ENCODE measurements around the gene CLIC4. TPM values are rescaled to one million over a fixed set of nuclear protein-coding genes. Genes with fewer than 3 reads are reported as not detected.

The CLIC4 gene
- total RNA-seq, 1 donor from 2014 or later = 353 TPM

DNA sequence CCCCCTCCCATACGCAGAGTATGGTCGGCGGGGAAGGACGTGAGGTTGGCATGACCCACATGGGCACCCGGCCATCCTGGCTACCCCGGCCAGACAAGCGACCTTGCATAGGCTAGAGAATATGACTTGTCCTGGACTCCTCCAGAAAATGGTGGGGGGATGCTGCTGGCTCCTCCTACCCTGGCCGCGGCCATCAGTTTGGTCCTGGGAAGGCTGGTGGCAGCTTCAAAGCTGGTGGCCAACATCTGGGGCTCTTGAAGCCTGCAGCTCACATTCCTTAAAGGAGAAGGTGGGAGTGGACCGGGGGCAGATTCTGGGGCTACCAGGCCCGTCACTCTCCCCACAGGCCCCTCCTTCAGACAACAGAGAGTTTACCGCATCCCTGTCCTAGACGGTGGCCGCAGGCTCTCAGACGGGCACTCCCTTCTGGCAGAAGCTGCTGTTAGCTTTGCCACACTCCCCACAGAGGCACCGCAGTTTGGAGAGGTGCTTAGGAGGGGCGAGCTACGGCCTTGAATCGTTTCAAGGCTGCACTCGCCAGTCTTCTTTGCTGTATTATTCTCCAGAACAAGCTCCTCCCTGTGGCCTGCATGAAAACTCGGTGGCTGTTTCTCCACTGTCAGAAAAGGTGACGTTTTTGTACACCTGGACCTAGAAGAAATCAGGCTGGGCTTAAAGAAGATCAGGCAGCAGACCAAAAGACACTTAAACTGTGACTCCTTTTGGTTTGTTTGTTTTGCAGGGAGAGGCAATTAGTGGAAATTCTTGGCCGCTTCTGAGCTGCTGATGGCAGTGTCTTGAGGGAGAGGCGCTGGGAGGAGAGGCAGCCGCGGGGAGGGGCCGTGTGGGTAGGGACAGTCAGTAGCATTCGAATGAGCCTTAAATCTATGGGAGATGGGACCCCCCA is 116.8 kb downstream of the CLIC4 start:
- no peak overlapping the region for H3K27ac Mint-ChIP-seq (ENCODE audit: unreplicated experiment)

DNA sequence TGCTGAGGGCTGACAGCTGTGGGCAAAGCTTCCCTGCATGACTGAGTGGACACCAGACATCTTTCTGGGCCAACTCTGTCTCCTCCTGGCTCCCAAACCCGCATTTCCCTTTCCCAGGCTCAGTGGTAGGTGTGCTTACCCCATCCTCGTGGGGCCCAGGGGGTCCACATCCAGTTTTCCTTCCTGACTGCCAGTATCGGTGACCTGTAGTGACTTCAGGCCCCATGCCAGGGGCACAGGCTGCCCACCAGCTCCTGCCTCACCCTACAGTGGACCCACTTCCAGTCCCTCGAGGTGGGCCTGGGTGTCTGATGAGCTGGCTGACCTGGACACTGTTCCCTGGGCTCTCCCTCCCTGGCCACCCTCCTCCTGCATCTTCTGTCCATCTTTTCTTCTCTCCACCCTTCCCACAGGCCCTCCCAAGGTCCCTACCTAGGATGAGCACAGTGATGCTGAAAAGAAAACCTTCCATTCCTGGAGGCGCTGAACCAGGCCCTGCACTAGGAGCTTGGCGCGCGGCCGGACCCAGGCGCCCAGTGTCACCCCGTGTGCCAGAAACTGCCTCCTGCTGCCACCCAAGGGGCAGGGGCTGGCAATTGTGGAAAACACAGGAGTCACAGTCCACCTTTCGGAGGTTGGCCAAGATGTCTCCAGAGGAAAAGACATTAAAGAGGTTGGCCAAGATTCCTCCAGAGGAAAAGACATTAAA is 117.7 kb downstream of the CLIC4 start:
- Mint-ChIP-seq H3K27me3 (ENCODE audit: low read depth, unreplicated experiment) (peaks cover 23% of the 10 kb centered on the region), H3K27ac (ENCODE audit: unreplicated experiment) (no peak overlapping the region), H3K36me3 (ENCODE audit: low read depth, unreplicated experiment) (no peaks in the 10 kb centered on the region), H3K4me3 (ENCODE audit: unreplicated experiment) (no peak overlapping the region), H3K4me1 (ENCODE audit: low read depth, unreplicated experiment) (peaks cover 8% of the 10 kb centered on the region), H3K9me3 (ENCODE audit: unreplicated experiment) (no peaks in the 10 kb centered on the region)
- DNase-seq (ENCODE audit: low read depth) = no peak
- Histone ChIP-seq H4K20me1 (ENCODE audit: insufficient read depth, low read length) (no peaks in the 10 kb centered on the region), H3K4me3 (ENCODE audit: insufficient read depth, low read depth, low read length) (no peak overlapping the region), H3K27ac (ENCODE audit: low read depth, low read length) (no peak overlapping the region), H2AFZ (ENCODE audit: low read depth, low read length) (no peak overlapping the region), H3K9ac (ENCODE audit: low read length) (no peak overlapping the region), H3K79me2 (ENCODE audit: insufficient read depth, low read length) (no peaks in the 10 kb centered on the region), H3K36me3 (ENCODE audit: insufficient read depth, low read length) (no peaks in the 10 kb centered on the region), H3K27me3 (ENCODE audit: insufficient read depth, low read length) (peaks cover 5% of the 10 kb centered on the region), H3K4me2 (ENCODE audit: low read length) (no peak overlapping the region), H3K4me1 (ENCODE audit: insufficient read depth, low read length) (no peaks in the 10 kb centered on the region), H3K9me3 (ENCODE audit: insufficient read depth, low read depth, low read length) (no peaks in the 10 kb centered on the region)
- no peak for FAIRE-seq
- TF ChIP-seq, protein P1, sequence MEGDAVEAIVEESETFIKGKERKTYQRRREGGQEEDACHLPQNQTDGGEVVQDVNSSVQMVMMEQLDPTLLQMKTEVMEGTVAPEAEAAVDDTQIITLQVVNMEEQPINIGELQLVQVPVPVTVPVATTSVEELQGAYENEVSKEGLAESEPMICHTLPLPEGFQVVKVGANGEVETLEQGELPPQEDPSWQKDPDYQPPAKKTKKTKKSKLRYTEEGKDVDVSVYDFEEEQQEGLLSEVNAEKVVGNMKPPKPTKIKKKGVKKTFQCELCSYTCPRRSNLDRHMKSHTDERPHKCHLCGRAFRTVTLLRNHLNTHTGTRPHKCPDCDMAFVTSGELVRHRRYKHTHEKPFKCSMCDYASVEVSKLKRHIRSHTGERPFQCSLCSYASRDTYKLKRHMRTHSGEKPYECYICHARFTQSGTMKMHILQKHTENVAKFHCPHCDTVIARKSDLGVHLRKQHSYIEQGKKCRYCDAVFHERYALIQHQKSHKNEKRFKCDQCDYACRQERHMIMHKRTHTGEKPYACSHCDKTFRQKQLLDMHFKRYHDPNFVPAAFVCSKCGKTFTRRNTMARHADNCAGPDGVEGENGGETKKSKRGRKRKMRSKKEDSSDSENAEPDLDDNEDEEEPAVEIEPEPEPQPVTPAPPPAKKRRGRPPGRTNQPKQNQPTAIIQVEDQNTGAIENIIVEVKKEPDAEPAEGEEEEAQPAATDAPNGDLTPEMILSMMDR (IDR thresholded peaks at IDR 0.05; ENCODE audit: insufficient read depth, low read depth, low read length) = no peak
- TF ChIP-seq EZH2 (IDR thresholded peaks at IDR 0.05; ENCODE audit: insufficient read depth, low read length) = no peak

More for the DNA sequence above, 116.8 kb downstream of the CLIC4 start:
- peaks cover 5% of the 10 kb centered on the region for H3K27me3 ChIP-seq (ENCODE audit: insufficient read depth, low read length)
- H3K9me3 ChIP-seq (ENCODE audit: insufficient read depth, low read depth, low read length) = no peaks in the 10 kb centered on the region
- no peak overlapping the region for H2AFZ ChIP-seq (ENCODE audit: low read depth, low read length)
- H3K27ac ChIP-seq (ENCODE audit: low read depth, low read length) = no peak overlapping the region
- H3K4me1 ChIP-seq (ENCODE audit: insufficient read depth, low read length) = no peaks in the 10 kb centered on the region
- H3K36me3 Mint-ChIP-seq (ENCODE audit: low read depth, unreplicated experiment) = no peaks in the 10 kb centered on the region
- TF ChIP-seq, protein P1 (IDR thresholded peaks at IDR 0.05; ENCODE audit: insufficient read depth, low read depth, low read length) = peak; percentile 9
- no peak for TF ChIP-seq EZH2 (IDR thresholded peaks at IDR 0.05; ENCODE audit: insufficient read depth, low read length)
- no peak overlapping the region for H3K9ac ChIP-seq (ENCODE audit: low read length)
- peaks cover 7% of the 10 kb centered on the region for H3K4me1 Mint-ChIP-seq (ENCODE audit: low read depth, unreplicated experiment)
- peaks cover 17% of the 10 kb centered on the region for H3K27me3 Mint-ChIP-seq (ENCODE audit: low read depth, unreplicated experiment)
- DNase-seq (ENCODE audit: low read depth) (no peak), FAIRE-seq (no peak)
- no peaks in the 10 kb centered on the region for H3K79me2 ChIP-seq (ENCODE audit: insufficient read depth, low read length)
- peak overlapping the region; percentile 32 for H3K4me2 ChIP-seq (ENCODE audit: low read length)
- no peak overlapping the region for H3K4me3 ChIP-seq (ENCODE audit: insufficient read depth, low read depth, low read length)
- no peaks in the 10 kb centered on the region for H3K9me3 Mint-ChIP-seq (ENCODE audit: unreplicated experiment)
- H3K4me3 Mint-ChIP-seq (ENCODE audit: unreplicated experiment) = no peak overlapping the region
- H4K20me1 ChIP-seq (ENCODE audit: insufficient read depth, low read length) = no peaks in the 10 kb centered on the region
- H3K36me3 ChIP-seq (ENCODE audit: insufficient read depth, low read length) = no peaks in the 10 kb centered on the region

Measured in astrocyte (in vitro differentiated cells and primary cell).